Measurements from ENCODE around the gene EFCAB5.
"Not testable (repeated sequence)": the region's sequence is repeated elsewhere in the genome, so short reads cannot be mapped to it uniquely, and the experiment has no call there.

DNA sequence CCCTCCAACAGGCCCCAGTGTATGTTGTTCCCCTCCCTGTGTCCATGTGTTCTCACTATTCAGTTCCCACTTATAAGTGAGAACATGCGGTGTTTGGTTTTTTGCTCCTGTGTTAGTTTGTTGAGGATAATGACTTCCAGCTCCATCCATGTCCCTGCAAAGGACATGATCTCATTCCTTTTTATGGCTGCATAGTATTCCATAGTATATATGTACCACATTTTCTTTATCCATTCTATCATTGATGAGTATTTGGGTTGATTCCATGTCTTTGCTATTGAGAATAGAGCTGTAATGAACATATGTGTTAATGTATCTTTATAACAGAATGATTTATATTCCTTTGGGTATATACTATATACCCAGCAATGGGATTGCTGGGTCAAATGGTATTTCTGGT, 16.1 kb downstream of the EFCAB5 start:
- not testable (repeated sequence) for TF ChIP-seq EZH2phosphoT487 (conservative IDR thresholded peaks at IDR 0.05; ENCODE audit: low read length)
- TF ChIP-seq, protein P1, sequence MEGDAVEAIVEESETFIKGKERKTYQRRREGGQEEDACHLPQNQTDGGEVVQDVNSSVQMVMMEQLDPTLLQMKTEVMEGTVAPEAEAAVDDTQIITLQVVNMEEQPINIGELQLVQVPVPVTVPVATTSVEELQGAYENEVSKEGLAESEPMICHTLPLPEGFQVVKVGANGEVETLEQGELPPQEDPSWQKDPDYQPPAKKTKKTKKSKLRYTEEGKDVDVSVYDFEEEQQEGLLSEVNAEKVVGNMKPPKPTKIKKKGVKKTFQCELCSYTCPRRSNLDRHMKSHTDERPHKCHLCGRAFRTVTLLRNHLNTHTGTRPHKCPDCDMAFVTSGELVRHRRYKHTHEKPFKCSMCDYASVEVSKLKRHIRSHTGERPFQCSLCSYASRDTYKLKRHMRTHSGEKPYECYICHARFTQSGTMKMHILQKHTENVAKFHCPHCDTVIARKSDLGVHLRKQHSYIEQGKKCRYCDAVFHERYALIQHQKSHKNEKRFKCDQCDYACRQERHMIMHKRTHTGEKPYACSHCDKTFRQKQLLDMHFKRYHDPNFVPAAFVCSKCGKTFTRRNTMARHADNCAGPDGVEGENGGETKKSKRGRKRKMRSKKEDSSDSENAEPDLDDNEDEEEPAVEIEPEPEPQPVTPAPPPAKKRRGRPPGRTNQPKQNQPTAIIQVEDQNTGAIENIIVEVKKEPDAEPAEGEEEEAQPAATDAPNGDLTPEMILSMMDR (IDR thresholded peaks at IDR 0.05; ENCODE audit: insufficient read depth, low read length, poor library complexity, severe bottlenecking): not testable (repeated sequence)
